ENCODE results near the gene JADE1. TPM values are rescaled to one million over a fixed set of nuclear protein-coding genes. Genes with fewer than 3 reads are reported as not detected.

Gene JADE1
- total RNA-seq, 5 donors from 2014 or later (not counting 1 experiment from before 2014, with no cell fraction given), result 51.3 to 63.0 (median 56.6) TPM

- peaks cover 16 to 29% (median 25%) of the 10 kb centered on the region in 3 donors for H3K4me1 Mint-ChIP-seq
- H3K9me3 ChIP-seq, result no peaks in the 10 kb centered on the region
- no peak overlapping the region for H3K4me3 ChIP-seq (ENCODE audit: control insufficient read depth in 1 of 2, extremely low read depth in 1 of 2, low read length in 1 of 2)
- no peaks in the 10 kb centered on the region for H3K27me3 ChIP-seq (replicated peaks in 1 of 2; ENCODE audit: control insufficient read depth in 2 of 2, extremely low read depth in 1 of 2, insufficient read depth in 2 of 2, low read length in 1 of 2)
- ChIA-PET POLR2A (no interaction called here), CTCF (no interaction called here)
- peaks cover 2 to 5% of the 10 kb centered on the region in 2 experiments for H3K4me1 ChIP-seq (ENCODE audit: control insufficient read depth in 1 of 2, extremely low read depth in 1 of 2, insufficient read depth in 2 of 2, low read length in 2 of 2)
- DNase-seq, result no peak
- H3K27ac Mint-ChIP-seq, result no peak overlapping the region
- no peak overlapping the region for H3K4me3 Mint-ChIP-seq
- no peak for ATAC-seq (replicated peaks in 1 of 4)
- H3K27ac ChIP-seq (ENCODE audit: low read length), result no peak overlapping the region
- peaks cover 0 to 3% of the 10 kb centered on the region in 2 donors for H3K36me3 ChIP-seq (ENCODE audit: control insufficient read depth in 2 of 2, extremely low read depth in 1 of 2, insufficient read depth in 1 of 2, low read length in 1 of 2)
- no peaks in the 10 kb centered on the region for H3K27me3 Mint-ChIP-seq
- peaks cover 48% of the 10 kb centered on the region for H3K36me3 Mint-ChIP-seq
- peaks cover 0 to 4% (median 0%) of the 10 kb centered on the region in 3 donors for H3K9me3 Mint-ChIP-seq
- no CpG with 5 or more reads among the region's 3 CpGs for WGBS (ENCODE audit: insufficient coverage)
Observed at GRCh38 chr4:128921954-128922353, 112.5 kb downstream of the JADE1 start.
